GM21360 (cell line): Measurements from ENCODE around the gene DNM2.

Experiments
- ATAC-seq: cut with Tn5 transposase; IDR thresholded peaks from one replicate; pipeline ENCODE4 v1.9.1; 2021; ENCODE audit warnings: mild to moderate bottlenecking, moderate library complexity; ENCODE audit not compliant: unreplicated experiment

The DNM2 gene

GRCh38 chr19:10769533-10770491 is 51.9 kb downstream of the DNM2 start:
- no peak for ATAC-seq

DNA sequence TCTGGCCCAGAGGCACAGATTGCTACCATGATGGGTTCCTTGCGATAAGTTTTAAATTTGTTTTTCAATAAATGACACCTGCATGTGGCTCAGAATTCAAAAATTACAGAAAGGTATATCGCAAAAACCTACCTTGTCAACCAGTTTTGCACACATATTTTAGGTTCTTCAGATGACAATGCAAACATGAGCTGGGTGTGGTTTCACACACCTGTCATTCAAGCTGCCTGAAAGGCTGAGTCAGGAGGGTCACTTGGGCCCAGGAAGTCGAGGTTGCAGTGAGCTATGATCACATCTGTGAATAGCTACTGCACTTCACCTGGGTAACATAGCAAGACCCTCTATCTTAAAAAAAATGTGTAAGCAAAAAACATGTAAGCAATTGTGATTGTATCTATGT is 56.1 kb downstream of the DNM2 start:
- ATAC-seq: no peak

DNA sequence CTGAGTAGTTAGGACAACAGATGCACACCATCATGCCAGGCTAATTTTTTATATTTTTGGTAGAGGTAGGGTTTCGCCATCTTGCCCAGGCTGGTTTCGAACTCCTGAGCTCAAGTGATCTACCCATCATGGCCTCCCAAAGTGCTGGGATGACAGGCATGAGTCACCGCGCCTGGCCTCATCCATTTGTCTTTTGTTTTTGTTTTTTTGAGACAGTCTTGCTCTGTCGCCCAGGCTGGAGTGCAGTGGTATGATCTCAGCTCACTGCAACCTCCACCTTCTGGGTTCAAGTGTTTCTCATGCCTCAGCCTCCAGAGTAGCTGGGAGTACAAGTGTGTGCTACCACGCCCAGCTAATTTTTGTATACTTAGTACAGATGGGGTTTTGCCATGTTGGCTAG is 57.0 kb downstream of the DNM2 start:
- no peak for ATAC-seq

- no peak for ATAC-seq
These were observed 59.2 kb downstream of the DNM2 start for GRCh38 chr19:10776900-10777650.

DNA sequence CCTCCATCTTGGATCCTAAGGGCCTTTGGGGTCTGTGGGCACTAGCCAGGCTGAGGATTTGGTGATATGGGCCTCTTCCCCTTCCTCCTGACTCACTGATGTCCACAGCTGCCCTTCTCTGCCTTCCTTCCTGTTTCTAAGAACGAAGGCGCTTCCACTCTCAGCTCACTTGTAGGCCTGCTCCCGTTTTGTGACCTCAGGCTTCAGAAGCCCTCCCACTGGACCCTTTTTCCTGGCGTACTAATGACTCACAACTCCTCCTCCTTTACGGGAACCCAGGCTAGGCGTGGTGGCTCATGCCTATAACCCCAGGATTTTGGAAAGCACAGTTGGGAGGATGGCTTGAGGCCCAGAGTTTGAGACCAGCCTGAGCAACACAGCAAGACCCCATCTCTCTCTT is 62.5 kb downstream of the DNM2 start:
- ATAC-seq: no peak

DNA sequence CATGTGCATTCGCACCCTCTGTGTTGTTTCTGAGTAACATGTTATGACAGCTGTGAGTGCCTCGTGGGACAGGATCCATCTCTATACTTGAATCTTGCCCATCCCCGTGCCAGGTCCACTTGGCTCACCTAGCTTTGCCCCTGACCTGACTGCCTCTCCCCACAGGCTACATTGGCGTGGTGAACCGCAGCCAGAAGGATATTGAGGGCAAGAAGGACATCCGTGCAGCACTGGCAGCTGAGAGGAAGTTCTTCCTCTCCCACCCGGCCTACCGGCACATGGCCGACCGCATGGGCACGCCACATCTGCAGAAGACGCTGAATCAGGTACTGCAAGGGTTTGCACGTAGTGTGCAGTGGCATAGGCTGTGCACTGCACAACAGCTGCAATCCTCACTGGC is 64.9 kb downstream of the DNM2 start:
- no peak for ATAC-seq

GRCh38 chr19:10784257-10784656 is 66.4 kb downstream of the DNM2 start:
- no peak for ATAC-seq

DNA sequence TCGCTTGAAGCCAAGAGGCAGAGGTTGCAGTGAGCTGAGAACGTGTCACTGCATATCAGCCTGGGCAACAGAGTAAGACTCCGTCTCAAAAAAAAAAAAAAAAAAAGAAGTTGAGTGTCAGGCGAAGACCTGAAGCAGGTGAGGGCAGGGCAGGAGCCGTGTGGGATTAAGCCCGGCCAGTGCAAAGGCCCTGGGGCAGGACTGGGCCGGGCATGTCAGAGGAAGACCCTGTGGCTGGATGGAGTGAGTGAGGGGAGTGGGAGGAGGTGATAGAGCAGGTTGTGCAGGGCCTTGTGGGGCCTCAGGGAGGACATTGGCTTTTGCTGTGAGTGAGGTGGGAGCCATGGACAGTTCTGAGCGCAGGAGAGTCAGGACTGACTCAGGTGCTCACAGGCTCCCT is 70.3 kb downstream of the DNM2 start:
- ATAC-seq: no peak

DNA sequence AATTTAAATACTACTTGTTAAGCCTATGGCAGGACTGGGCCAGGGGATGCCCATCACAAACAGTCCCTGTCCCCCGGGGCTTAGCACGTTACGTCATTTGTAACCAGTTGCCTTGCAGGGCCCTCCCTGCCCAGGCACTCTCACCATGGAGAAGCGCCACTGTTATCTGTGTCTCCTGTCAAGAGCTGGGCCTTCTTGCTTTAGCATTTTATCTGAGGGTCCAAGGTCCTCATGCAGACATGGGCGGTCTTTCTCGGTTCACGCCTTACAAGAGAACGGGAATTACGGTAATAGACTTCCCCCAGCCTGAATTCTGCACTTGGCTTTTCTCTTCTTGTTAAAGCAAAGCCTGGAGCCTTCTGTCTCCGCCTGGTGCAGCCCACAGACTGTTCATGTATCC is 72.0 kb downstream of the DNM2 start:
- ATAC-seq: no peak

- ATAC-seq: no peak
These were observed 78.8 kb downstream of the DNM2 start for GRCh38 chr19:10796653-10797052.

- ATAC-seq: no peak
These were observed 79.2 kb downstream of the DNM2 start for GRCh38 chr19:10797078-10797477.

GRCh38 chr19:10797541-10798256 is 79.8 kb downstream of the DNM2 start:
- ATAC-seq: no peak

DNA sequence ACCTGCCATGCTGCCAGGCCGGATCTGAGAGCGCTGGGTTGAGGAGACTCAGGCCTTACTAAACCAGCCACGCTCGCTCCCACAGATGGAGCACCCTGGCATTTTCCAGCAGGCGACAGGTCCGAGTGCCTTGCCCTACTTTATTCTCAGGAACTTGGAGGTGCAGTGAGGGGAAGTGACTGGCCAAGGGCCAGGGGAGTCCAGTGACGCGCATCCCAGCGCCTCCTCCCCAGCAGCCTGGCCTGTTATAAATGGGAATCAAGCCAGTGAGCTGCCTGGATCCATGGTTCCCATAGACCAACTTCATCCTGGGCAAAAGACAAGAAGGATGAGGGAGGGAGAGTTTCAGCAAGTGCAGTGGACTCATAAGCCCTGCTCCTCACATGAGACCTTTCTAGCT is 82.6 kb downstream of the DNM2 start:
- no peak for ATAC-seq

- no peak for ATAC-seq
These were observed 84.6 kb downstream of the DNM2 start for GRCh38 chr19:10802479-10802878.

- no peak for ATAC-seq
These were observed 85.4 kb downstream of the DNM2 start for GRCh38 chr19:10803252-10803651.

DNA sequence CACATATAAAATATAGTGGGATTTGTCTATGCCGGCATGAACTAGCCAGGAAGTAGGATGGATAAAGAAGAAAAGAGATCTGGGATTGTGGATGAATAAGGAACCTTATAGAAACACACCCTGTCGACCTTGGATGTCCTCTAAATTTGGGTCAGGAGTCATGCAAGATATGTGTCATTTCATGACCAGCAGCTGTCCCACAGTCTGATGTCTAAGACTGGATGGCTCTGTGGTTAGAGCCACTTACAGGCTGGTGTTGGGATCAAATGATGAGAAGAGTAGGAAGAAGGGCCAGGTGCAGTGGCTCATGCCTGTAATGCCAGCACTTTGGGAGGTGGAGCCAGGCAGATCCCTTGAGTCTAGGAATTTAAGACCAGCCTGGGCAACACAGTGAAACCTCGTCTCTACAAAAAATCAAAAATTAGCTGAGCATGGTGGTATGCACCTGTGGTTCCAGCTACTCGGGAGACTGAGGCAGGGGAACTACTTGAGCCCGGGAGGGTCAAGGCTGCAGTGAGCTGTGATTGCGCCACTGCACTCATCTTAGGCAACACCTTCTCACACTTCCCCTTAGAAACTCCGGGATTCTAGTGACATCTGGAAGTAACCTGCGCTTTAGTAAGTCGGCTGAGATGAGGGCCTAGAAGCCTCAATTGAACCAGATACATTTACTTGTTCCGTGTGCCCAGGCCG is 87.3 kb downstream of the DNM2 start:
- ATAC-seq: no peak

- ATAC-seq: no peak
These were observed 87.9 kb downstream of the DNM2 start for GRCh38 chr19:10805758-10806247.

DNA sequence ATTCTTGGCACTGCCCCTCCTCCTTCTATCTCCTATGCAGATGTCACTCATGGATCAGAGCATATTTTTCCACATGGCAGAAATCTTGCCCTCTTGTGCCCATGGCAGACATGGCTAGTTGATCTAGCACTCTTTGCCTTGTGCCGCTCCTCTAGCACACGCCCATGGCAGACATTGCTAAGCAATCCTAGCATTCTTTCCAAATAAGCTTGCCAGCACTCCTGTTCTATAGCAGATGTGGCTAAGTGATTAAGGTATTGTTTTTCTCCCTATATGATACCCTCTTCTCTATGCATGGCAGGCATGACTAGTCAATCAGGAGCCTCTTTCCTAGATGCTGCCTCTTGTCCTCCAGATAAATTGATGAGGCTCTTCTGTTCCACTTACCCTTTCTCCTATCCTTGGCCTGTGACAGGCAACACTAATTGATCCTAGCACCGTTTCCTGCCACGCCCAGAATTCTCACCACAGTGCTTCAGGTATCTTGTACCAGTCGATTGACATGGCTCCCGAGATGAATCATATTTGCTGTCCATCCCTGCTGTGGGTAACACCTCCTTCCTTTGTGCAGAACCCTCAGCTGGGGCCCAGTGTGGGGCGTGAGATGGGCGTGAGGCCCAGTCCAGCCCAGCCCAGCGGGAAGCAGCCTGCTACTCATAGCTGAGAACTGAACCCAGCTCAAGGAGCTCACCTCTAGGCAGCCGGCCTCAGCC is 91.2 kb downstream of the DNM2 start:
- no peak for ATAC-seq

GRCh38 chr19:10809651-10810285 is 91.9 kb downstream of the DNM2 start:
- ATAC-seq: no peak
